ENCODE measurements around the gene LASP1. TPM values are rescaled to one million over a fixed set of nuclear protein-coding genes. Genes with fewer than 3 reads are reported as not detected.

The LASP1 gene
- polyA plus RNA-seq, 1 donor from 2014 or later: 44.5 TPM

Other genes with a start within 250 kb of the LASP1 start
- not detected for gene EPOP, start 195.1 kb upstream of the LASP1 start, polyA plus RNA-seq
- gene MLLT6, start 164.8 kb upstream of the LASP1 start, polyA plus RNA-seq: 7.9 TPM
- gene CISD3, start 139.7 kb upstream of the LASP1 start, polyA plus RNA-seq: 29.1 TPM
- not detected for gene PCGF2, start 121.7 kb upstream of the LASP1 start, polyA plus RNA-seq
- gene PSMB3, start 117.3 kb upstream of the LASP1 start, polyA plus RNA-seq: 426 TPM
- gene PIP4K2B, start 70.5 kb upstream of the LASP1 start, polyA plus RNA-seq: 11.5 TPM
- 17.1 TPM for gene CWC25, start 44.7 kb upstream of the LASP1 start, polyA plus RNA-seq
- 1,385 TPM for gene RPL23, start 16.3 kb upstream of the LASP1 start, polyA plus RNA-seq
- not detected for gene FBXO47, start 97.3 kb downstream of the LASP1 start, polyA plus RNA-seq